Peyer's patch (tissue), 4 donors: ENCODE data around the gene MAML2.

Experiments used
- CTCF ChIP-seq, 6 experiments: fragments of 450-650 bp in 4 of 6; fragments of 200-600 bp in 2 of 6; sonication (generic) in 1 of 6; IDR thresholded peaks; one replicate each; pipeline ENCODE4 v1.5.1; 2017 to 2019; ENCODE audit warnings: antibody characterized with exemption in 6 of 6, mild to moderate bottlenecking in 3 of 6, moderate library complexity in 1 of 6
- POLR2A ChIP-seq, 2 donors: fragments of 450-650 bp; IDR thresholded peaks; one replicate each; pipeline ENCODE4 v1.5.1; 2017; ENCODE audit warnings: antibody characterized with exemption in 2 of 2, mild to moderate bottlenecking in 2 of 2, moderate library complexity in 2 of 2

DNA sequence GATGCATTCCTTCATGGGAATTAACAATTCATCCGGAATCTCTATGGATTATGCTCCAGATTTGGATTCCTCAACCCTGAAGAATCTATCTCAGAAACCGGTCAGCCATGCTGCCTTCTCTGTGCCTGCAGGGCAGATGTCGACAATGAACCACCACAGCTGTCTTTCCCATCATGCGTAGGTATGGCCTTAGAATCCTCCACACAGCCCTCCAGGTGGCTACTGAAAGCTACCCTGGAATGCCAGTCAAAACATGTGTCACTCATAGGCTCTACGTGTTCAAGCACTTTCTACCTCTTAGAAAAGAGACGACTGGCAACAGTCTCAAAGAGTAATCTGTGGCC is 19.4 kb downstream of the MAML2 start:
- TF ChIP-seq CTCF (IDR thresholded peaks at IDR 0.05) (no peak), POLR2A (IDR thresholded peaks at IDR 0.05) (no peak)
